Right ventricle myocardium inferior (tissue), 1 donor: ENCODE measurements around the gene PAIP2. TPM values are rescaled to one million over a fixed set of nuclear protein-coding genes. Genes with fewer than 3 reads are reported as not detected.

ENCODE experiments used
- ATAC-seq: fragments of 200-7000 bp; cut with Tn5 transposase; one replicate; pipeline ENCODE4 v1.9.1; 2020; ENCODE audit warnings: mild to moderate bottlenecking, moderate library complexity
- DNase-seq: peaks from one replicate; pipeline ENCODE4 v3.0.0; 2021; ENCODE audit errors: missing footprints
- intact Hi-C: fragments of 100-400 bp; cut with DNase I; formaldehyde crosslinking; loops from one replicate; pipeline ENCODE4 v1.11.0; 2022
- long read RNA-seq: library from polyadenylated mRNA; unstranded; transcript quantifications from one replicate; pipeline ENCODE4 v2.0.0, GENCODE V29; 2021
- total RNA-seq: library from RNA; stranded (reverse); fragmentation: NEBNext Ultra II Directional; extraction: Animal tissue kit (Norgen Biotek cat#: 25700); gene quantifications from one replicate; pipeline ENCODE4 v1.2.1, GENCODE V29; 2021
- donor health status: DM: no; HTN: yes; CAD: no; lungs with severe emphysema.

PAIP2 gene
- 144 TPM for total RNA-seq
- long read RNA-seq, transcript PAIP2-201 (4 exons, 1,459 nt), result major isoform, 100 of 105 reads
- long read RNA-seq, partial matches to known transcripts, result 0 of 105 reads
- long read RNA-seq, other reads (novel, unspliced or antisense), result 4 of 105 reads

GRCh38 chr5:139341689-139342422 lies at the start of gene PAIP2:
Gene PAIP2 (plus strand): TSS chr5:139341854. CDS start chr5:139363785, 21,931 bp downstream.
- intact Hi-C loops, result loop anchor here (2.0 to 5.0 kb wide), 3 partner anchors 47 to 765 kb away; partner anchors contain the start of genes HSPA9 and PROB1
- peak; percentile 97 for ATAC-seq
- DNase-seq, result peak; percentile 100

GRCh38 chr5:139293202-139293506 lies 48.5 kb upstream of the PAIP2 start:
- intact Hi-C loops, result loop anchor here (1.0 to 5.0 kb wide), 2 partner anchors 20 to 94 kb away; partner anchors contain the start of gene MZB1
- DNase-seq (no peak), ATAC-seq (no peak)

GRCh38 chr5:139293507-139294373 lies 47.9 kb upstream of the PAIP2 start, which contains the start of gene MATR3:
Gene MATR3 (plus strand): TSS chr5:139293740. CDS start chr5:139307416, 13,676 bp downstream.
- peak; percentile 96 for ATAC-seq
- peak; percentile 97 for DNase-seq
- intact Hi-C loops, result loop anchor here (1.0 to 5.0 kb wide), 3 partner anchors 20 to 94 kb away; partner anchors contain the start of genes MZB1 and PAIP2

GRCh38 chr5:139294374-139295165 lies 47.1 kb upstream of the PAIP2 start:
- DNase-seq (peak; percentile 88), ATAC-seq (peak; percentile 64)
- intact Hi-C loops, result loop anchor here (2.0 to 5.0 kb wide), 2 partner anchors 46 to 93 kb away; partner anchors contain the start of genes MZB1 and PAIP2

- ATAC-seq, result no peak
- intact Hi-C loops, result loop anchor here (2.0 kb wide), 1 partner anchor 45 kb away; the partner anchor contains the start of gene PAIP2
- DNase-seq, result no peak
Observed at GRCh38 chr5:139295346-139296057, 46.2 kb upstream of the PAIP2 start.

- intact Hi-C loops, result no loop called here
- no peak for ATAC-seq
- no peak for DNase-seq
Observed at GRCh38 chr5:139296198-139296597, 45.5 kb upstream of the PAIP2 start.

- no peak for DNase-seq
- intact Hi-C loops, result no loop called here
- ATAC-seq, result no peak
Observed at GRCh38 chr5:139296862-139297326, 44.8 kb upstream of the PAIP2 start.

GRCh38 chr5:139297439-139298133 lies 44.1 kb upstream of the PAIP2 start:
- no peak for ATAC-seq
- intact Hi-C loops, result no loop called here

GRCh38 chr5:139298242-139298641 lies 43.4 kb upstream of the PAIP2 start:
- ATAC-seq, result no peak
- intact Hi-C loops, result no loop called here
- DNase-seq, result no peak

More at GRCh38 chr5:139297439-139298133, 44.1 kb upstream of the PAIP2 start:
- no peak for DNase-seq

GRCh38 chr5:139299486-139299885 lies 42.2 kb upstream of the PAIP2 start:
- ATAC-seq (no peak), DNase-seq (no peak)
- intact Hi-C loops, result no loop called here

- intact Hi-C loops, result no loop called here
- no peak for DNase-seq
- ATAC-seq, result no peak
Observed at GRCh38 chr5:139301808-139302499, 39.7 kb upstream of the PAIP2 start.

GRCh38 chr5:139304391-139305324 lies 37.0 kb upstream of the PAIP2 start:
- ATAC-seq (no peak), DNase-seq (no peak)
- intact Hi-C loops, result no loop called here

- ATAC-seq (no peak), DNase-seq (no peak)
- intact Hi-C loops, result no loop called here
Observed at GRCh38 chr5:139306197-139306596, 35.5 kb upstream of the PAIP2 start.

GRCh38 chr5:139306628-139307379 lies 34.9 kb upstream of the PAIP2 start:
- intact Hi-C loops, result no loop called here
- DNase-seq, result no peak
- ATAC-seq, result no peak

- ATAC-seq (no peak), DNase-seq (no peak)
- intact Hi-C loops, result no loop called here
Observed at GRCh38 chr5:139308797-139309196, 32.9 kb upstream of the PAIP2 start.
